D721Med (cell line): ENCODE results near the gene PPFIA2.

ENCODE experiments used
- DNase-seq: peaks from one replicate; pipeline ENCODE4 v3.0.0; 2011; ENCODE audit warnings: low spot score; ENCODE audit not compliant: insufficient read length
- FAIRE-seq: peaks from 2 replicates; lab custom pipeline; 2011; peaks lifted over from hg19 to GRCh38; lab: Jason Lieb, UNC
- CTCF ChIP-seq: IDR thresholded peaks from 2 replicates; pipeline ENCODE4 v1.5.1; 2012; ENCODE audit warnings: mild to moderate bottlenecking, control low read depth; ENCODE audit not compliant: insufficient read depth; ENCODE audit errors: missing control alignments

The PPFIA2 gene

GRCh38 chr12:81295251-81295650 lies 463.9 kb downstream of the PPFIA2 start:
- DNase-seq = no peak
- TF ChIP-seq CTCF = no peak
- no peak for FAIRE-seq

DNA sequence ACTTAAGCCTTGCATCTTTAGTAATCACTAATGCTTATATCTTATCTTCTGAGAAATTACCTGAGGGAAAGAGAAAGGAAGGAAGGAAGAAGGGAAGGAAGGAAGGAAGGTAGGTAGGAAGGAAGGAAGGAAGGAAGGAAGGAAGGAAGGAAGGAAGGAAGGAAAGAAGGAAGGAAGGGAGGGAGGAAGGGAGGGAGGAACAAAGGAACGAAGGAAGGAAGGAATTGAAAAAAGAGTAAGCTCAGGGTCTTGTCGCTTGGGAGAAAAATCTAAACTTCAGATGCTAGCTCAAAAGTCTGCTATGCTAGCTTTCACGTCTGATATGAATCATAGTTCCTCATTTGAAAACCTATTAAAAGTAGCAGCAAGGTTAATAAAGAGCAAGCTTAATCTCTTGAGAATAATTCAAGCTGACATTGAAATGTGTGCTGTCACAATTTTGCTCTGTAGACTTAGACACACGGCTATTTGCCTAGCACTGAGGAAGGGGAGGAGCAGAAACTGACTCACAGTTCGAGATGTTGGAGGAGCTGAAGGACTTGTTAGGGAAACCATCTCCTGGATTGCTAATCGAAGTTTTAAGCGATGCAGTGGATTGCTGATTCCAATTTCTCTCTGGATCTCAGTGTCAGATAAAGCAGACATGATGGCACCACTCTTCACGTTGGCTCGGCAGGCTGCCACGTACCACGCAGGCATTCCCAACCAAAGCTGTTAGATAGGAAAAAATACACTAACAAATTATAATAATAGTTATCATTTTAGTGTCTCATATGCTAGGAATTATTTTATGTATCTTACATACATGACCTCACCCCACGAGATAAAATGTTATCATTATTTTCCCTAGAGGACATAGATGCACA lies 464.6 kb downstream of the PPFIA2 start:
- FAIRE-seq (no peak), DNase-seq (no peak)
- no peak for TF ChIP-seq CTCF

- no peak for TF ChIP-seq CTCF
Measured at GRCh38 chr12:81288651-81289050, 470.5 kb downstream of the PPFIA2 start.

GRCh38 chr12:81284137-81284536 lies 475.0 kb downstream of the PPFIA2 start:
- DNase-seq (no peak), FAIRE-seq (peak; percentile 83)
- no peak for TF ChIP-seq CTCF

More at GRCh38 chr12:81288651-81289050, 470.5 kb downstream of the PPFIA2 start:
- DNase-seq (no peak), FAIRE-seq (peak; percentile 77)

- TF ChIP-seq CTCF = no peak
- DNase-seq = no peak
- peak; percentile 89 for FAIRE-seq
Measured at GRCh38 chr12:81274637-81275529, 484.3 kb downstream of the PPFIA2 start.

DNA sequence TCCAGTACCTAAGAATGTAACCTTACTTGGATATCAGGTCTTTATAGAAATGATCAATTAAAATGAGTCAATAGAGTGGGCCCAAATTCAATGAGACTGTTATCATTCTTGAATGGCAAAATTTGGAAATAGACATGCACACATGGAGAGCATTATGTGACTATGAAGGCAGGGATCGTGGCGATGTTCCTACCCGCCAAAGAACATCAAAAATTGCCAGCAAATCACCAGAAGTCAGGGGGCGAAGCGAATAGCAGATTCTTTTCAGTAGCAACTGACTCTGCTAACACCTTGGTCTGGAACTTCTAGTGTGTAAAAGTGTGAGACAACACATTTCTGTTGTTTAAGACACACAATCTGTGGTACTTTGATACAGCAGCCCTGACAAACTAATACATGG lies 488.8 kb downstream of the PPFIA2 start:
- TF ChIP-seq CTCF = no peak
- peak; percentile 60 for FAIRE-seq
- DNase-seq = no peak
